ENCODE measurements around the gene FOXL1.

FOXL1 gene

GRCh38 chr16:86578061-86578599 lies at the start of gene FOXL1:
TSS of gene FOXL1 (plus strand) at chr16:86578549. CDS start at chr16:86578724, 175 bp downstream.
- no peak for DNase-seq

- no peak for DNase-seq
Measured at GRCh38 chr16:86529160-86529559, 49.2 kb upstream of the FOXL1 start.

- DNase-seq = no peak
Measured at GRCh38 chr16:86530251-86531190, 47.8 kb upstream of the FOXL1 start.

- DNase-seq = no peak
Measured at GRCh38 chr16:86531191-86531545, 47.2 kb upstream of the FOXL1 start.

GRCh38 chr16:86531641-86532525 lies 46.5 kb upstream of the FOXL1 start:
- DNase-seq = no peak

- no peak for DNase-seq
Measured at GRCh38 chr16:86532526-86532815, 45.9 kb upstream of the FOXL1 start.

- no peak for DNase-seq
Measured at GRCh38 chr16:86533076-86533475, 45.3 kb upstream of the FOXL1 start.

- no peak for DNase-seq
Measured at GRCh38 chr16:86533767-86534351, 44.5 kb upstream of the FOXL1 start.

GRCh38 chr16:86534779-86535615 lies 43.4 kb upstream of the FOXL1 start:
- no peak for DNase-seq

- DNase-seq = no peak
Measured at GRCh38 chr16:86536621-86537020, 41.7 kb upstream of the FOXL1 start.

GRCh38 chr16:86537486-86537885 lies 40.9 kb upstream of the FOXL1 start:
- no peak for DNase-seq

GRCh38 chr16:86538196-86538780 lies 40.1 kb upstream of the FOXL1 start:
- DNase-seq = no peak

- DNase-seq = no peak
Measured at GRCh38 chr16:86540894-86541293, 37.5 kb upstream of the FOXL1 start.

GRCh38 chr16:86541560-86541959 lies 36.8 kb upstream of the FOXL1 start:
- no peak for DNase-seq

GRCh38 chr16:86542756-86543750 lies 35.3 kb upstream of the FOXL1 start:
- no peak for DNase-seq

- no peak for DNase-seq
Measured at GRCh38 chr16:86545481-86545880, 32.9 kb upstream of the FOXL1 start.

GRCh38 chr16:86545954-86546637 lies 32.3 kb upstream of the FOXL1 start:
- no peak for DNase-seq

GRCh38 chr16:86546638-86547013 lies 31.7 kb upstream of the FOXL1 start:
- DNase-seq = no peak

GRCh38 chr16:86547286-86547685 lies 31.1 kb upstream of the FOXL1 start:
- DNase-seq = no peak

Measured in NCI-H446 treated with DMSO at 0.1 percent for 48 hours (cell line).